Karpas-422 (cell line): ENCODE measurements around the gene OR52N1. TPM values are rescaled to one million over a fixed set of nuclear protein-coding genes. Genes with fewer than 3 reads are reported as not detected.

ENCODE experiments used
- DNase-seq: peaks from one replicate; pipeline ENCODE4 v3.0.0-alpha.2; 2015
- H2AFZ ChIP-seq: fragments of 200-600 bp; sonication (generic); 2 replicates; pipeline ENCODE4 v1.6.1; 2014; ENCODE audit warnings: antibody characterized with exemption, low read length, mixed read lengths
- H3K27ac ChIP-seq: fragments of 200-600 bp; sonication (generic); 2 replicates; pipeline ENCODE4 v1.5.1; 2014; ENCODE audit warnings: mild to moderate bottlenecking, low read length, moderate library complexity
- H3K27me3 ChIP-seq: fragments of 200-600 bp; sonication (generic); 2 replicates; pipeline ENCODE4 v1.6.1; 2014; ENCODE audit warnings: low read length, mixed read lengths
- H3K36me3 ChIP-seq: fragments of 200-600 bp; sonication (generic); 2 replicates; pipeline ENCODE4 v1.6.1; 2014; ENCODE audit warnings: low read length, mixed read lengths; ENCODE audit not compliant: insufficient read depth
- H3K4me1 ChIP-seq: fragments of 200-600 bp; sonication (generic); 2 replicates; pipeline ENCODE4 v1.6.1; 2014; ENCODE audit warnings: mild to moderate bottlenecking, low read length, mixed read lengths
- H3K4me2 ChIP-seq: fragments of 200-600 bp; sonication (generic); 2 replicates; pipeline ENCODE4 v1.6.1; 2014; ENCODE audit warnings: low read length, low read depth, mild to moderate bottlenecking; ENCODE audit not compliant: poor library complexity, severe bottlenecking
- H3K4me3 ChIP-seq: fragments of 200-600 bp; sonication (generic); 2 replicates; pipeline ENCODE4 v1.5.1; 2014; ENCODE audit warnings: mild to moderate bottlenecking, antibody characterized with exemption, low read length, mixed read lengths
- H3K79me2 ChIP-seq: fragments of 200-600 bp; sonication (generic); 2 replicates; pipeline ENCODE4 v1.6.1; 2014; ENCODE audit warnings: mild to moderate bottlenecking, low read length, mixed read lengths
- H3K9ac ChIP-seq: fragments of 200-600 bp; sonication (generic); 2 replicates; pipeline ENCODE4 v1.6.0; 2014; ENCODE audit warnings: low read length
- H3K9me2 ChIP-seq: fragments of 200-600 bp; sonication (generic), shearing (Covaris generic); replicated peaks from 2 replicates; pipeline ENCODE4 v1.6.0; 2014; ENCODE audit warnings: mild to moderate bottlenecking, low read length, moderate library complexity; ENCODE audit not compliant: insufficient read depth
- H3K9me3 ChIP-seq: fragments of 300-700, 200-600 bp; sonication (generic); 2 replicates; pipeline ENCODE4 v1.6.1; 2014; ENCODE audit warnings: low read length, mixed read lengths
- H4K20me1 ChIP-seq: fragments of 200-600 bp; sonication (generic); 2 replicates; pipeline ENCODE4 v1.6.1; 2014; ENCODE audit warnings: mild to moderate bottlenecking, antibody characterized with exemption, low read length, low read depth; ENCODE audit not compliant: insufficient read depth
- total RNA-seq: library from RNA; depleted of rRNA; stranded (reverse); fragments of >200 nt; shearing (Covaris generic); gene quantifications from 2 replicates; pipeline ENCODE4 v1.2.3, GENCODE V29; 2014; ENCODE audit warnings: low replicate concordance; rRNA removed

The OR52N1 gene
- total RNA-seq, 1 experiment from 2014 or later, result not detected

GRCh38 chr11:5746614-5747013, 44.5 kb downstream of the OR52N1 start:
- no peak for DNase-seq
- Histone ChIP-seq H3K79me2 (no peaks in the 10 kb centered on the region), H3K9me3 (0 out of 2 replicates have a peak, but pooled peaks cover under 1% of the 10 kb centered on the region), H3K27ac (no peak overlapping the region), H3K9me2 (no peaks in the 10 kb centered on the region), H4K20me1 (no peaks in the 10 kb centered on the region), H2AFZ (no peak overlapping the region), H3K27me3 (no peaks in the 10 kb centered on the region), H3K36me3 (no peaks in the 10 kb centered on the region), H3K9ac (no peak overlapping the region), H3K4me2 (no peak overlapping the region), H3K4me3 (no peak overlapping the region), H3K4me1 (no peaks in the 10 kb centered on the region)

GRCh38 chr11:5738431-5738830, 52.6 kb downstream of the OR52N1 start:
- no peak overlapping the region for H2AFZ ChIP-seq
- no peaks in the 10 kb centered on the region for H3K36me3 ChIP-seq
- DNase-seq, result no peak
- no peaks in the 10 kb centered on the region for H3K27me3 ChIP-seq
- 0 out of 2 replicates have a peak, but pooled peaks cover 4% of the 10 kb centered on the region for H3K9me3 ChIP-seq
- H3K27ac ChIP-seq, result no peak overlapping the region
- H3K4me2 ChIP-seq, result no peak overlapping the region
- no peaks in the 10 kb centered on the region for H3K9me2 ChIP-seq
- H3K4me1 ChIP-seq, result no peaks in the 10 kb centered on the region
- no peaks in the 10 kb centered on the region for H3K79me2 ChIP-seq
- H3K9ac ChIP-seq, result no peak overlapping the region
- H4K20me1 ChIP-seq, result no peaks in the 10 kb centered on the region
- H3K4me3 ChIP-seq, result no peak overlapping the region

GRCh38 chr11:5737670-5738392, 53.2 kb downstream of the OR52N1 start:
- H3K27me3 ChIP-seq, result no peaks in the 10 kb centered on the region
- no peak overlapping the region for H3K9ac ChIP-seq
- H3K9me2 ChIP-seq, result no peaks in the 10 kb centered on the region
- no peak overlapping the region for H3K27ac ChIP-seq
- no peak for DNase-seq
- H3K4me2 ChIP-seq, result no peak overlapping the region
- no peaks in the 10 kb centered on the region for H4K20me1 ChIP-seq
- no peaks in the 10 kb centered on the region for H3K4me1 ChIP-seq
- H3K4me3 ChIP-seq, result no peak overlapping the region
- H3K79me2 ChIP-seq, result no peaks in the 10 kb centered on the region
- no peaks in the 10 kb centered on the region for H3K36me3 ChIP-seq
- 0 out of 2 replicates have a peak, but pooled peaks cover 4% of the 10 kb centered on the region for H3K9me3 ChIP-seq
- H2AFZ ChIP-seq, result no peak overlapping the region

- H3K4me2 ChIP-seq, result no peak overlapping the region
- H2AFZ ChIP-seq, result no peak overlapping the region
- H3K27ac ChIP-seq, result no peak overlapping the region
- H4K20me1 ChIP-seq, result no peaks in the 10 kb centered on the region
- no peak for DNase-seq
- no peak overlapping the region for H3K4me3 ChIP-seq
- no peaks in the 10 kb centered on the region for H3K27me3 ChIP-seq
- H3K9me2 ChIP-seq, result no peaks in the 10 kb centered on the region
- H3K4me1 ChIP-seq, result no peaks in the 10 kb centered on the region
- no peak overlapping the region for H3K9ac ChIP-seq
- H3K9me3 ChIP-seq, result 0 out of 2 replicates have a peak, but pooled peaks cover 4% of the 10 kb centered on the region
- no peaks in the 10 kb centered on the region for H3K36me3 ChIP-seq
- no peaks in the 10 kb centered on the region for H3K79me2 ChIP-seq
Measured at GRCh38 chr11:5737091-5737490, 54.0 kb downstream of the OR52N1 start.

Other genes with a start within 250 kb of the OR52N1 start
- 1.2 TPM in 1 of 2 replicates, not detected in the other for gene OR52H1, start 242.7 kb downstream of the OR52N1 start, total RNA-seq
- not detected in 2 replicates for gene OR52B6, start 210.4 kb downstream of the OR52N1 start, total RNA-seq
- gene TRIM6, start 194.6 kb downstream of the OR52N1 start, total RNA-seq, result not detected in 2 replicates
- 11.4 and 19.7 TPM in 2 replicates for gene TRIM34, start 166.3 kb downstream of the OR52N1 start, total RNA-seq
- 26.1 and 31.4 TPM in 2 replicates for gene TRIM5, start 106.2 kb downstream of the OR52N1 start, total RNA-seq
- 90.0 and 112 TPM in 2 replicates for gene TRIM22, start 101.5 kb downstream of the OR52N1 start, total RNA-seq
- gene OR56B1, start 54.8 kb downstream of the OR52N1 start, total RNA-seq, result not detected in 2 replicates
- not detected in 2 replicates for gene OR52N4, start 37.0 kb downstream of the OR52N1 start, total RNA-seq
- gene OR52N5, start 7.9 kb downstream of the OR52N1 start, total RNA-seq, result not detected in 2 replicates
- gene OR52N2, start 17.7 kb upstream of the OR52N1 start, total RNA-seq, result not detected in 2 replicates
- gene OR52E6, start 50.6 kb upstream of the OR52N1 start, total RNA-seq, result not detected in 2 replicates
- not detected in 2 replicates for gene OR52E8, start 66.4 kb upstream of the OR52N1 start, total RNA-seq
- gene OR52E4, start 89.4 kb upstream of the OR52N1 start, total RNA-seq, result not detected in 2 replicates
- not detected in 2 replicates for gene OR52E5, start 101.9 kb upstream of the OR52N1 start, total RNA-seq
- not detected in 2 replicates for gene OR56A3, start 151.0 kb upstream of the OR52N1 start, total RNA-seq
- gene OR56A5, start 177.2 kb upstream of the OR52N1 start, total RNA-seq, result not detected in 2 replicates
- not detected in 2 replicates for gene OR52L1, start 195.7 kb upstream of the OR52N1 start, total RNA-seq
- not detected in 2 replicates for gene OR56A4, start 215.7 kb upstream of the OR52N1 start, total RNA-seq
- not detected in 2 replicates for gene OR56A1, start 239.5 kb upstream of the OR52N1 start, total RNA-seq